ENCODE data around the gene SH2B2.

SH2B2 gene

DNA sequence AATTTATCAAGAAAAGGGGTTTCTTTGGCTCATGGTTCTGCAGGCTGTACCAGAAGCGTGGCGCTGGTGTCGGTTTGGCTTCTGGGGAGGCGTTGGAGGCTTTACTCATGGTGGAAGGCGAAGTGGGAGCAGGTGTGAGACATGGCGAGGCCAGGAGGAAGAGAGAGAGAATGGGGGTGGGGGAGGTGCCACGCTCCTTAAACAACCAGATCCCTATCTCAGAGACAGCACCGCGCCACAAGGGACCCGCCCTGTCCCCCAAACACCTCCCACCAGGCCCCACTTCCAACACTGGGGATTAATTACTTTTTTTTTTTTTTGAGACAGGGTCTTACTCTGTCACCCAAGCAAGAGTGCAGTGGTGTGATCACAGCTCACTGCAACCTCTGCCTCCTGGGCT lies 18.0 kb upstream of the SH2B2 start:
- no peak for DNase-seq

DNA sequence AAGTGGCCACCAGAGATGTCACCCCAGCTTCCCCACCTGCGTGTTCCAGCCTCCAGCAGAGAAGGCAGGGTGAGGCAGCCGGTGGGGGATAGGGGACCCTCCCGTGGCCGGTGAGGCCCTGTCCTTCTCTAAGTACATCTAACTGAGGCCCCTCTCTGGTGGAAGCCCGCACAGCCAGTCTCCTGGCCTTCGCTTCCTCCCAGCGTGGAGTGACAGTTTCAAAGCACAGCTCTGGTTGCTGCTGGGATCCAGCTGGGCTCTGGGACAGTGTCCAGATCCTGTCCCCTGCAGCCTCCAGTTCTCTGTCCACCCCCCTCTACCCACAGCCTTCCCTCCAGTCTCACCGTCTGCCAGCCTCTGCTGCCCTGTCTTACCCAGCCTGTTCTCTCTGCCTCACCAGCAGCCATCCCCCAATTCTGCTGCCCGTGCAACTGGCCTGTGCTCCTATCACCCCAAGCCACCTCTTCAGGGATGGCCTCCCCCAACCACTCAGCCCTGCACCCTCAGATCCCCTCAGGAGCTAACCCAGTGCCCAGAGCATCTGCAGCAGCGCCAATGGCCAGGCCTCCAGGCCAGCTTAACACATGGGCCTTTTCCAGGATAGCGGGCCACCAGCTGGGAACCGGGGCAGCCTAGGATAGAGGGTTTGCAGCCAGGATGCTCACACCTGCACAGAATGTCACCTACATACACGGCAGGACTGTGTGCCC lies 16.3 kb upstream of the SH2B2 start:
- DNase-seq, result no peak

DNA sequence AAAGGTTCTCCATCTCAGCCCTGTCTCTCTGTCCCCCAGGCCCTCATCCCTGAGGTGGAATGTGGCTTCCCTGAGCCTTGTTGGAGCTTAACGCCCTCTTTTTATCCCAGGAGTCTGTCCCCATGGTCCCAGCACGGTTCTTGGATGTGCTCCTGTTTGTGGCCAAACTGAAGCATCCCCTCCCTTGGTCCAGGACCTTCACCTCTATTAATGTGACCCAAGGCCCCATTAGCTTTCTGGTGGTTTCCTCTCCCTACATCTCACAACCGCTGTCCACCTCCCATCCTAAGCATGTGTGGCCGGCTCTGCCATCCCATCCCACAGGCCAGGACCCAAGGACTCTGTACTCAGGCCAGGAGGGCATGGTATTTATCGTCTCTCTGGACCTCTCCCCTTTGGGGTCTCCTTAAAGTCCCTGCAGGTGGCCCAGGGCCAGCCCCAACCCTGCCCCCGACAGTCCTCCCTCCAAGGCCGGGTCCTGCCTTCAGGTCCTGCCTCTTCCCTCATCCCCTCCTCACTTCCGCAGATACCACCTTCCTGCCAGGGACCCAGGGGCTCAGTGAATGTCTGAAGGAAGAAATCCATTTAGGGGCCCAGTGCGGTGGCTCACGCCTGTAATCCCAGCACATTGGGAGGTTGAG lies 15.4 kb upstream of the SH2B2 start:
- no peak for DNase-seq

DNA sequence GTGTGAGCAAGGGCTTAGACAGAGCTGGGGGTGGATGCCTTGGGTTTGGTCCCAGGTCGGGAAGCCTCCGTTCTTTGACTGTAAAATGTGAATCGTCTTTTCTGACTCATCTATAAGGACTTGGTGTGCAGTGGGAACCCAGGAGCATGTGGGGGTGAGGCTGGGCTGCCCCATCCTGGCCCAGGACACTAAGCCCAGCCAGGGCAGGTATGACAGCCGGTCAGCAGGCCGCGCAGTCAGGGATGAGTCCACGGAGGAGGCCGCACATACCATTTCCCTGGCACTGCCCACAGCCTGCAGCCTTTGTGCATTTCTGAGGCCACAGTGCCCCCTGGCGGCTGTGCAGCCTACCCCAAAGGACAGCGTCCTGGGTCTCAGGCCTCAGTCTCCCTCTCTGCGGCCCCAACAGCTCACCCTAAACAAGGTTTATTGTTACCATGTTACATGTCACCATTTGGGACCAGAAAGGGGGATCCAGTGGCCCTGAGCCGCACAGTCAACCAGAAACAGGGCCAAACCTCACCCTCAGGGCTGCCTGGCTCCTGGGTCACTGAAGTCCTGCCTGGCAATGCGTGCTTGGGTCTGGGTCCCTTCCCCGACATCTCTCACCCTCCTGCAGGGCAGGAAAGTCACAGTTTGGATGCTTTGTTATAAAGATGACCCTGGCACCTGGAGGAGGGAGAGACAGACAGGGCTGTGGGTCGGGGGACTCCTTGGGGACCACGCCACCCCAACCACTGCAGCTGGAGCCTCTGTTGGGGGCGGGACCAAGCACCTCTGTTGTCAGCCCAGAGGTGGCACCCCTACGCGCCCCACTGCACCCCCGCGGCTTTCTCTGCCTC lies 14.4 kb upstream of the SH2B2 start:
- DNase-seq, result no peak

DNA sequence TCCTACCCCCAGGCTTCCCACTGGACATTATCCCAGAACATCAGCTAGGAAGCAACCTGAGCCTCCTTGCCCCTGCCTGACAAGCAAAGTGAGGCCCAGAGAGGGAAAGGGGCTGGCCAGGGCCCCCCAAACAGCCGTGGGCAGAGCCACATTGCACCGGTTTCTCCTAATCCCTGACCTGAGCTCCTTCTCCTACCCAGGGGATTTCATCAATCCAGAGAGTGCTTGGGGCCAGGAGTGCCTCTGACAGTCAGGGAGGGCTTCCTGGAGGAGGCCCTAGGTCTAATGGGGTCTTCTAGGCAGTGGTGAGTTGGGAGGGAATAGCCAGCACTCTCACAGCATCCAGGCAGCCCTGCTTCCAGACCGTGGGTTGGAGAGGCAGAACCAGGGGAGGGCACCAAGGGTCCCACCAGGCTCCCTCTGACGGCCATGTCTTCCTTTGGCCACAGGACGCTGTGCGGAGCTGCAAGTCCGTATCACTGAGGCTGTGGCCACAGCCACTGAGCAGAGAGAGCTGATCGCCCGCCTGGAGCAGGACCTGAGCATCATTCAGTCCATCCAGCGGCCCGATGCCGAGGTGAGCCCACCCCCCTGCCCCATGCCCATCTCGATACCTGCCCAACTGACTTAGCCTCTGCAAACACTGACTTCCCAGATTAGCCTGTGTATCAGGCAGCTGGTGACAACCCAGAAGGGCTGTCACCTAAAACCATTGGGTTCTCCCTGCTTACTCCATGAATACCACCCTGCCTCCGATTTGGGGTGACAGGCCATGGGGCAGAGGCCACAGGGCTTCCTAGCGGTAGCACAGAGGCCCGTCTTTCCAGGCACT lies 13.5 kb upstream of the SH2B2 start:
- no peak for DNase-seq

DNA sequence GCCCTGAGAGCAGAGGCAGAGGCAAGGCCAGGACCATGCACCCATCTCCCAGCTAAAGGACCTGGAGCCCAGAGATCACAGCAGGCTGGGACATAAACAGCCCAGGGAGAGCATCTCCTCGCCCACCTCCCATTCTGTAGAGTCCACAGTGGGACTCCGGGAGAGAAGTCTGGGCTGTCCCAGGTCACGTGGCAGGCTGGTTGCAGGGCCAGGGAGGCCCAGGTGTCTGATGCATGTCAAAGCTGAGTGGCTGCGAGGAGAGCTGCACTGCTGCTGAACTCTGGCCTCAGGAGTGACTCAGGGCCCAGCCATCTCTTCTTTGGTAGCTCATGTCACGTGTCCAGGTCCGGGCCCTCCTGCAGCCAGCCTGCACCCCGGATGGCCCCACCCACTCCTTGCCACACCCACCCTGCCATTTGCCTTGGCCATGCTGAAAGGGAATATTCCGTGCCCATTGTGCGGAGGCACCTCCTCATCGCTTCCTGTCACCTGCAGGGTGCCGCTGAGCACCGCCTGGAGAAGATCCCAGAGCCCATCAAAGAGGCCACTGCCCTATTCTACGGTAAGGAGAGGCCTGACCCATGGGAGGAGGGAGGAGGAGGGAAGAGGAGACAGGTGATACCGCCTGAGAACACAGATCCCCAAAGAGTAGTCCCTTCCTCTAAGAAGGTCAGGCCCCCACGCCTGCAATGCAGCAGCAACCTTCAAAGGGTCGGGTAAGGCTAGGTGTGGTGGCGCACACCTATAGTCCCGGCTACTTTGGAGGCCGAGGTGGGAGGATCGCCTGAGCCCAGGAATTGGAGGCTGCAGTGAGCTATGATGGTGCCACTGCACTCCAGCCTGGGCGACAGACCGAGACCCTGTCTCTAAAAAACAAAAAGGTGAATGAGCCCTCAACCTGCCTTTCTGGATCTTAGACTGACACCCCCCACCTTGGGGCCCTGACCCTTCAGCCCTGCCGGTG lies 12.6 kb upstream of the SH2B2 start:
- DNase-seq, result no peak

DNA sequence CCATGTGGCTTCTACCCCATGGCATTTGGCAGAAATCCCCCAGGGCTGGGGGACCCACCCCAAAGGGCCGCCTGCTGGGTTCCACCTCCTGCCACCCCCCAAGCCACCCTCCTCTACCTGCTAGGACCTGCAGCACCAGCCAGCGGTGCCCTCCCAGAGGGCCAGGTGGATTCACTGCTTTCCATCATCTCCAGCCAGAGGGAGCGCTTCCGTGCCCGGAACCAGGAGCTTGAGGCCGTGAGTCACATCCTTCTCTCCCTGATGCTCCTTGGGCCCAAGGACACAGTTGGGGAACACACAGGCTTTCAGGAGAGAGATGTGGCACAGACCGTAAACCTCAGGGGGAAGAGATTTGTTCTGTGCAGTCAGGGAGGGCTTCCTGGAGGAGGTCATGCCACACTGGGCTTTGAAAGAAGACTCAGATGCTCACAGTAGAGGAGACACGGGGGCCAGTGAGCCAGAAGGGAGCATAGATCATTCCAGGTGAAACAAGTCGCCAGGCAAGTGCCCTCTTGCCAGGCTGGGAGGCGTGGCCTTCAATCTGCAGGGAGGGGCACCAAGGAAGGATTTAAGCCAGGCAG lies 11.5 kb upstream of the SH2B2 start:
- no peak for DNase-seq

DNA sequence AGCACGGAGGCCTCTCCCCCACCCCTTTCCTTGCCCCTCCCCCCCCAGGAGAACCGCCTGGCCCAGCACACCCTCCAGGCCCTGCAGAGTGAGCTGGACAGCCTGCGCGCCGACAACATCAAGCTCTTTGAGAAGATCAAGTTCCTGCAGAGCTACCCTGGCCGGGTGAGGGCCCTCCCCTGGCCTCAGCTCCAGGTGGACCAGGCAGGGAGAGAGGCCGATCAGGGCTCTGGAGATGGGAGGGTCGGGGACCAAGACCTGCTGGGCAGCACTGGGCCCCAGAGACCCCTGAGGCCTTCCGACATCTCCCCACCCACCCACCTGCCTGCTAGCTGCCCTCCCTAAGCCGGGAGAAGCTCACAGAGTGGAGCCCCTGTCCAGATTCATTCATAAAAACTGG lies 8.8 kb upstream of the SH2B2 start:
- DNase-seq, result no peak

DNA sequence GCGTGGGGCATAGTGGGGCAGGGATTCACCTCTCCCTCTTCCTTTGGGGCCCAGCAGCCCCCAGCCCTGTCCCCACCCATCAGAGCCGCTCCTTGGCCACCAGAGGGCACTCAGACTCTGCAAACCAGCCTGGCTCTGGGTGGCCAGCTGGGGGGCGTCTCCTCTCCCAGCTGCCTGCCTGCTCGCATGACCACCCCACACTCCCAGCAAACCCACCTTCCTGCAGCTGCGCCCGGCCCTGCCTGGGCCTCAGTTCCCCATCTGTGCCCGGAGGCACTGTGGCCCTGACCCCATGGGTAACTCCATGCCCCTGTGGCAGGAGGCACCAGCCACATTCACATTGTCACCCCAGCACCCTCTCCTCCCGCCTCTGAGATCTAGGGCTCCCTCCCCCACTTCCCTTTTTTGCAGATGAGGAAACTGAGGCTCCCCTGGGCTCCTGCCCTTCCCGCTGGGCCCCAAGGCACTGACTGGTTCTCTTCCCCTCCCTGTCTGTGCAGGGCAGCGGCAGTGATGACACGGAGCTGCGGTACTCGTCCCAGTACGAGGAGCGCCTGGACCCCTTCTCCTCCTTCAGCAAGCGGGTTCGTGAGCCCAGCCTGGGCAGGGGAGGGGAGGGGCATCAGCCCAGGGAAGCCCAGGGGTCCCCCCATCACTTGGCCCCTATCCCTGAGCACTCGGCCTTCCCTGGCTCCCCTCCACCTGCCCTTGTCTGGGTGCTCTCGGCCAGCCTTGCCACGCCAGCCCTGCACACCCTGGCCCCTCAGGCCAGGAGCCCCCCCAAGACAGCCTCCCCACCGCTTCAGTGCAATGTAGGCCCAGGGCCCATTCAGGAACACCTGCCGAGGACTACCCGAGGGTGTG lies 6.9 kb upstream of the SH2B2 start:
- DNase-seq, result no peak

DNA sequence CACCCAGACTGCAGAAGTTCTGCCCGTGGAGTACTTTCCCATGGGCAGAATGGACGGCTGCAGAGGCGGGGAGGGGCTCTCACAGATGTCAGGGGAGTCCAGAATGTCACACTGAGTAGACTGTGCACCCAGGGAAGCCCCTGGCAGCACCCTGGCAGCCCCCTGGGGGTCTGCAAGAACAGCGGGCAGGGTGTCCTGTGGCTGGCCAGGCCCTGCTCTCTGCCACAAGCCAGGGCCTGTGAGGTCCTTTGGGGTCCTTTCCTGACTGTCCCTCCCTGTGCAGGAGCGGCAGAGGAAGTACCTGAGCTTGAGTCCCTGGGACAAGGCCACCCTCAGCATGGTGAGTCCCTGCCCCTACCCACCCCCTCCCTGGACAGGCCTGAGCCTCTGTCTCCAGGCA lies 6.1 kb upstream of the SH2B2 start:
- no peak for DNase-seq

DNA sequence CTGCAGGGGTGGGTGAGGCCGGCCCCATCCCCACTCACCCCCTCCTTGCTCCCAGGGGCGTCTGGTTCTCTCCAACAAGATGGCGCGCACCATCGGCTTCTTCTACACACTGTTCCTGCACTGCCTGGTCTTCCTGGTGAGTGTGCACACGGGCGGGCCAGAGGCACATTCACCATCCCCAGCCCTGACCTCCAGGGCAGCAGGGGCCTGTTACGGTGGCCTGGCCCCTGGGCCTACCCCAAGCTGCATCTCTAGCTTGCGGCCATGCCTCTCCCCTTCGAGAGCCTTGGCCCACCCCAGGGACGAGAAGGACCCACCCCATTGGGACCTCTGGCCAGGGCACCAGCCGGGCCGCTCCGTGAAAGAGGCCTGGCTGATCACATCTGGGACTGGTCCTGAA lies 4.9 kb upstream of the SH2B2 start:
- DNase-seq, result no peak

DNA sequence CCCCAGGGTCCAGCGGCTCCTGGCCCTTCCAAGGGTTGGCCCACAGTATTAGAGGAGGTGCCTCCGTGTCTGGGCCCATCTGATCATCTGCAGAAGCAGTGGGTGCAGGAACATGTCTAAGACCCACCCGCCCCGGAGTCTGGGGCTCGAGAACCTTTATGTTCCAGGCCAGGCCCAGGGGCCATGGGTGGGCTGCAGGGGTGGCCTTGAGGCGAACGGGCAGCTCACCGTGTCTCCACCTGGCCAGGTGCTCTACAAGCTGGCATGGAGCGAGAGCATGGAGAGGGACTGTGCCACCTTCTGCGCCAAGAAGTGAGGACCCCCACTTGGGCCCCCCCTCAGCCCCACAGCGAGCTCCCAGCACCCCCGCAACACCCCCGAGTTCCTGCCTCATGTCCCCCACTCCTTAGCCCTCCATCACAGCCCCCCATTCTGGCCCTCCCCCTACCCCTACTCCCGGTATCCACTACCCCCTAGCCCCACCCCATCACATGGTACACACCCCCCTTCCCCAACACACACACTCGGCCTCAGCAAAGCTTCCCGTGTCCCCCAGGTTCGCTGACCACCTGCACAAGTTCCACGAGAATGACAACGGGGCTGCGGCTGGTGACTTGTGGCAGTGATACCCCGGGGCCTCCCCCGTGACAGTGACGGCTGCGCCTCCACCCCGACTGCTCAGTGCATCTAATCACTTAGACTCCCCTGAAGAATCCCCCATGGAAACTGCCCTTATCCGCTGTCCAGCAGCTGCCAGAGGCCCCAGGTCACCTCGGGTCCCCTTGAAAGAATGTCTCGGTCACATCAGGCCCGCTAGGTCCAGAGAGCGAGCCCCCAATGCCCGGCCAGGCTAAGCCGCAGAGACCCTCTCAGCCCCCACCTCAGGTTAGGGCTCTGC lies 4.0 kb upstream of the SH2B2 start:
- no peak for DNase-seq

DNA sequence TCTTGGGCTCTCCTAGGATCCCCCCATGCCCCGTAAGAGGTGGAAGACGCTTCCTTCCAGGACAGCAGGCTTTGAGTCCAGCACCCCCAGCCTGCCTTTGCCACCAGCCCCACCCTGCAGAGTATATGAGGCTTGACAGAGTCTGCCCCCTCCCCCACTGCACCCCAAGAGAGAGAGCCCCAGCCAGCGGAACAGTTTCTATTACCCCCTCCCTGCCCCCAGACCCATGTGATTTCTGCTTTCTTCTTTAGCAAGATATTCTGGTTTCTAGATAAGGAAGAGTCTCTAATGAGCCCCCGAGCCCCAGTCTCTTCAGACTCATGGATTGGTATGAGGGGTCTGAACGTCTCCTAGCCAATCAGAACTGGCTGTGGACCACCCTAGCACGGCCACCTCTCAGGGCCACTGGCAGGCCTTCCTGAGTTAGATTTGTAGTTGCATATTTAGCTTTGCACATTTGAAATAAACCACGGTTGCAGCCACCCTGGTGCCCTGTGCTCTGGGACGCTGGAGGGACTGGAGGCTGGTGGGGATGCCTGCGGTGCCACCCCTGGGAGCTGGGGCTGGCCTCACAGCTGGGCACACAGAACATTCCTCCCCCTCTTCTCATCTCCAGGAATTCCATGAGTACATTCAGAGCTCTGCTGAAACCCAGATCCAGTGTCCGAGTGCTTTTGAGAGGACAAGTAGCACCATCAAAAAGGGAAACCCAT lies 3.0 kb upstream of the SH2B2 start:
- no peak for DNase-seq

DNA sequence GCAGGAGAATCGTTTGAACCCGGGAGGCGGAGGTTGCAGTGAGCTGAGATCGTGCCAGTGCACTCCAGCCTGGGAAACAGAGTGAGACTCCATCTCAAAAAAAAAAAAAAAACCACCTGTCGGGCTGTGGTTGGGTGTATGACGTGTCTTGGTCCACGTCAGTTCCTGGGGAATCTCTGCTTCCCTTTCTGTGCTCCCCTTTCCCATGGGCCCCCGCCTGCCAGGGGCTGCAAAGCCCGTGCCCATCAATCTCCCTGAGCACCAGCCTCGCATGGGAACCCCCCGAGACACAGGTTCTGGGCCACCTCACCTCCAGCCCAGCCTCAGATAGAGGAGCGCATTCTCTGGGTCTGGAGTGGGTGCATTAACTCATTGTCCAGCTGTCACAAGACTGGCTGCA lies 2.3 kb upstream of the SH2B2 start:
- no peak for DNase-seq

DNA sequence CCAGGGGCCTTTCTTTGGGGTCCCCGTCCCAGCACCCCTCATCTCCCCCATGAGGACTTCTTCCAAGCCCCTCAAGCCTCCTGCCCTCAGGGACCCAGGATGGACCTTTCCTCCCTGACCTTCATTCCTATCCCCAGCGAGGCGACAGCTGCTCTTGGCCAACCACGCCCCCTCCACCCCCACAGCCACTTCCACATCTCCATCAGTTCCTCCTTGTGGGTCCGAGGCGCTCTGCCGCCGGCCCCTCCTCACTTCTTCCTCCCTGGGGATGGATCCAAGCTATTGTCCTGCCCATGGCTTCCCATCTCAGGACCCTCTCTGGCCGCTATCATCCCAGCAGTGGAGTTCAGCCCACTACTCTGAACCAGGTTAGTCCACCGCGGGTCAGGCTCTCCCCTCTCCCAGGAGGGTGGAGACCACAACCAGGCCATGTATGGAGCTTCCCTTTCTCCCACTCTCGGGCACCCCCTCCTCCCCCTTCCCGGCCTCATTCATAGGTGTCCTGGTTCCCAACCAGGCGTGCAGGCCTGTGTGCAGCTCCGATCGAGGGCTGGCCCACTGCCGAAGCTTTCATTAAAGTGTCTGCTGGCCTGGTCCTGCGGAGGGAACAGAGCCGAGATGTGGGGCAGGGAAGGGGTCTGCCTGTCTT lies 1.7 kb upstream of the SH2B2 start:
- no peak for DNase-seq

DNA sequence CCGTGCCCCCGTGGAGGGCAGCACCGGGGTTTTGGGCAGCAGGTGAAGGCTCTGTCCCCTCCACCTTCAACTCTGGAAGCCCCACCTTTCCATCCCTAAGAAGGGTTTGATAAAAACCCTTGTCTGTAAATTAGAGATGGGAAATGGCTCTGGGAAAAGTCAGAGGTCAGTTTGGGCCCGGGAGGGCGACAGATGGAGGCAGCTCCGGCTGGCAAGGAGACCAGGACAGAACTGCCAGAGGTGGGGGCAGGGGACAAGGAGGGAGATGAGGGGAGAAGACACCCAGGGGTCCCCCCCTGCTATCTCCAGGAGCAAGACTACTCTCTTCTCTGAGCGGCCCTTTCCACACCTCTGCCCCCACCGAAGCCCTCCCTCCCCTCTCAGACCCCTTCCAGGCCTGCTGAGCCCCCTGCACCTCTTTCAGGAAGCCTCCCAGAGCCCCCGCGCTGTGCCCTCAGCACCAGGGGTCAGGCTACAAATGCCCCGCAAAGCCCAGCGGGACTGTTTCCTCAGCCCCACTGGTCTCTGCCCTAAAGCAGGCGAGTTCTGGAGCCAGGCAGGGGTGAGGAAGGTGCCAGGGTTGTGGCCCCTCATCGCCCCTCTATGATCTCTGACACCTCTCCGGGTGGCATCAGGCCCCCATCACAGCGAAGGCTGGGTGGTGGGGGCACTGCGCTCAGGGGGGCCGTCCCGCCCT lies 980 bp upstream of the SH2B2 start:
- no peak for DNase-seq
